GM12878 (cell line): Measurements from ENCODE around the gene ANKRD33. TPM values are rescaled to one million over a fixed set of nuclear protein-coding genes. Genes with fewer than 3 reads are reported as not detected.

Experiments
- ATAC-seq: fragments of 200-7000 bp; cut with Tn5 transposase; 3 replicates; pipeline ENCODE4 v1.9.1; 2020; ENCODE audit warnings: mild to moderate bottlenecking, moderate library complexity
- BruUV-seq: library from RNA; stranded (reverse); fragments of 400-500 nt; replicated peaks from 2 replicates; lab custom pipeline; 2021; lab: Mats Ljungman, UMichigan
- CTCF ChIA-PET: fragments of 300-600 bp; sonication (Branson Sonifier 250); formaldehyde crosslinking; extraction: SDS; loops from one replicate; lab custom pipeline; 2021; ENCODE audit warnings: inconsistent platforms; lab: Yijun Ruan, JAX
- POLR2A ChIA-PET: fragments of 350-600 bp; formaldehyde crosslinking; extraction: SDS; loops from one replicate; lab custom pipeline; 2021; ENCODE audit warnings: inconsistent platforms; lab: Charles Lee
- RAD21 ChIA-PET: fragments of 300-600 bp; sonication (Branson Sonifier 250); formaldehyde crosslinking; loops from one replicate; lab custom pipeline; 2023; ENCODE audit warnings: antibody characterized with exemption; ENCODE audit not compliant: unreplicated experiment; lab: Charles Lee
- SMC1A ChIA-PET: fragments of 300-600 bp; sonication (Branson Sonifier 250); formaldehyde crosslinking; loops from one replicate; lab custom pipeline; 2023; ENCODE audit not compliant: unreplicated experiment, uncharacterized antibody; lab: Charles Lee
- DNase-seq: peaks from one replicate; pipeline ENCODE4 v3.0.0-alpha.2; 2011; ENCODE audit warnings: low read depth, low spot score
- FAIRE-seq: peaks from 3 replicates; lab custom pipeline; 2011; peaks lifted over from hg19 to GRCh38; lab: Jason Lieb, UNC
- H2AFZ ChIP-seq: 2 replicates; pipeline ENCODE4 v1.6.0; 2011; ENCODE audit warnings: low read depth, low read length, control low read depth; ENCODE audit not compliant: control insufficient read depth
- H3K27ac ChIP-seq: 2 replicates; pipeline ENCODE4 v1.5.1; 2011; ENCODE audit warnings: control low read depth; ENCODE audit not compliant: control insufficient read depth, insufficient read depth
- H3K27me3 ChIP-seq, 2 experiments: replicated peaks in 1 of 2; 2 replicates each; pipeline versions ENCODE4 v1.6.0 to v1.6.1; 2011; ENCODE audit warnings: low read length in 1 of 2; ENCODE audit not compliant: control insufficient read depth in 2 of 2, insufficient read depth in 2 of 2
- H3K36me3 ChIP-seq, 2 experiments: 2 replicates each; pipeline ENCODE4 v1.5.1; 2011; ENCODE audit warnings: low read length in 1 of 2; ENCODE audit not compliant: control insufficient read depth in 2 of 2, insufficient read depth in 2 of 2
- H3K4me1 ChIP-seq: 2 replicates; pipeline ENCODE4 v1.6.1; 2011; ENCODE audit warnings: mild to moderate bottlenecking, low read length, moderate library complexity, mixed read lengths; ENCODE audit not compliant: control insufficient read depth, insufficient read depth
- H3K4me2 ChIP-seq: 2 replicates; pipeline ENCODE4 v1.6.0; 2011; ENCODE audit warnings: control low read depth; ENCODE audit not compliant: control insufficient read depth, insufficient read depth
- H3K4me3 ChIP-seq: fragments of 200-600 bp; sonication (generic); 2 replicates; pipeline ENCODE4 v1.5.1; 2016
- H3K79me2 ChIP-seq: 2 replicates; pipeline ENCODE4 v1.6.0; 2011; ENCODE audit warnings: low read length; ENCODE audit not compliant: control insufficient read depth, insufficient read depth
- H3K9ac ChIP-seq: 2 replicates; pipeline ENCODE4 v1.8.0; 2011; ENCODE audit warnings: low read length, control low read depth, mixed read lengths; ENCODE audit not compliant: control insufficient read depth, insufficient read depth
- H3K9me3 ChIP-seq: replicated peaks from 3 replicates; pipeline ENCODE4 v1.5.1; 2011; ENCODE audit warnings: mild to moderate bottlenecking, low read length; ENCODE audit not compliant: control insufficient read depth, insufficient read depth
- H4K20me1 ChIP-seq: 2 replicates; pipeline ENCODE4 v1.6.0; 2011; ENCODE audit not compliant: control insufficient read depth, insufficient read depth
- ASH2L ChIP-seq: fragments of 300-600, 200-600 bp; sonication (generic); IDR thresholded peaks from 2 replicates; pipeline ENCODE4 v1.6.1; 2017; ENCODE audit warnings: low read depth, mild to moderate bottlenecking, borderline replicate concordance
- EP300 ChIP-seq, 2 experiments: fragments of 150-350 bp in 1 of 2; IDR thresholded peaks; 2 replicates each; pipeline ENCODE4 v1.6.1; 2011 to 2012; ENCODE audit warnings: low read depth in 2 of 2, low read length in 2 of 2, borderline replicate concordance in 1 of 2, improper control_type of control experiment in 1 of 2, inconsistent platforms in 1 of 2; ENCODE audit not compliant: control insufficient read depth in 1 of 2
- KAT2A ChIP-seq: conservative IDR thresholded peaks from 2 replicates; pipeline ENCODE4 v1.6.1; 2011; ENCODE audit warnings: low read depth, low read length; ENCODE audit not compliant: control insufficient read depth
- MTA2 ChIP-seq: fragments of 450-650 bp; IDR thresholded peaks from 2 replicates; pipeline ENCODE4 v1.6.1; 2016; ENCODE audit warnings: low read depth, mild to moderate bottlenecking, moderate library complexity
- MTA3 ChIP-seq: IDR thresholded peaks from 2 replicates; pipeline ENCODE4 v1.6.1; 2012; ENCODE audit warnings: low read length, inconsistent platforms, borderline replicate concordance
- MYC ChIP-seq: IDR thresholded peaks from 2 replicates; pipeline ENCODE4 v1.6.1; 2011; ENCODE audit warnings: mild to moderate bottlenecking, low read length, moderate library complexity, inconsistent platforms; ENCODE audit not compliant: insufficient read depth, insufficient replicate concordance, insufficient read length, severe bottlenecking
- NFIC ChIP-seq: IDR thresholded peaks from 2 replicates; pipeline ENCODE4 v1.6.1; 2012; ENCODE audit warnings: low read depth, mild to moderate bottlenecking, inconsistent platforms, low read length, moderate library complexity
- POLR2AphosphoS5 ChIP-seq: IDR thresholded peaks from 2 replicates; pipeline ENCODE4 v1.6.1; 2011; ENCODE audit warnings: mild to moderate bottlenecking, low read length, inconsistent platforms
- SMAD1 ChIP-seq: fragments of 450-650 bp; IDR thresholded peaks from 2 replicates; pipeline ENCODE4 v1.6.1; 2018; ENCODE audit warnings: mild to moderate bottlenecking, low read depth; ENCODE audit not compliant: partially characterized antibody
- TBL1XR1 ChIP-seq: IDR thresholded peaks from 2 replicates; pipeline ENCODE4 v1.6.1; 2012; ENCODE audit warnings: low read depth, low read length, improper control_type of control experiment
- WGBS: methylation state at CpG from one replicate; pipeline ENCODE4 v1.1.6; 2016; ENCODE audit warnings: low lambda C conversion rate; ENCODE audit not compliant: insufficient replicate concordance, insufficient coverage; ENCODE audit errors: missing lambda C conversion rate; 5-methylcytosine and 5-hydroxymethylcytosine counted together
- in situ Hi-C: fragments of 300-500 bp; cut with MboI; formaldehyde crosslinking; loops from 9 replicates; pipeline ENCODE4 v1.14.3; 2018; ENCODE audit warnings: mixed read lengths
- intact Hi-C: fragments of 100-400 bp; cut with micrococcal nuclease; formaldehyde crosslinking; loops from one replicate; pipeline ENCODE4 v1.14.2; 2022; ENCODE audit not compliant: unreplicated experiment
- polyA plus RNA-seq, 11 experiments: library from polyadenylated mRNA; depleted of rRNA in 4 of 11; unstranded in 6 of 11; stranded (reverse) in 5 of 11; fragments of >200 nt; fragmentation: Nextera tagmentation in 4 of 11; fragmentation: Illumina TruSeq in 1 of 11; extraction: Ambion mirVana in 4 of 11; extraction: Trizol in 1 of 11; gene quantifications; 1 replicate in 1 of 11; 2 replicates in 10 of 11; pipeline versions ENCODE4 v1.2.1 to v1.2.3, GENCODE V29; 2011 to 2016; ENCODE audit warnings: inconsistent platforms in 2 of 11, missing spikeins in 2 of 11, low read depth in 1 of 11
- total RNA-seq, 4 experiments: library from RNA; depleted of rRNA in 3 of 4; stranded (reverse); fragments of >200 nt in 3 of 4; fragmentation: Illumina TruSeq in 1 of 4; extraction: Trizol in 1 of 4; gene quantifications; 2 replicates each; pipeline versions ENCODE4 v1.2.1 to v1.2.3, GENCODE V29; 2013 to 2021
- TF ChIP-seq, protein P1 (sequence below): IDR thresholded peaks from 2 replicates; pipeline ENCODE4 v1.6.1; 2011; ENCODE audit warnings: mild to moderate bottlenecking, low read depth, low read length, moderate library complexity; ENCODE audit not compliant: insufficient replicate concordance

The ANKRD33 gene
- total and polyA plus RNA-seq, 10 of the 15 experiments (the other 5 are each of a cell fraction or from before 2014, with no cell fraction given) = not detected

DNA sequence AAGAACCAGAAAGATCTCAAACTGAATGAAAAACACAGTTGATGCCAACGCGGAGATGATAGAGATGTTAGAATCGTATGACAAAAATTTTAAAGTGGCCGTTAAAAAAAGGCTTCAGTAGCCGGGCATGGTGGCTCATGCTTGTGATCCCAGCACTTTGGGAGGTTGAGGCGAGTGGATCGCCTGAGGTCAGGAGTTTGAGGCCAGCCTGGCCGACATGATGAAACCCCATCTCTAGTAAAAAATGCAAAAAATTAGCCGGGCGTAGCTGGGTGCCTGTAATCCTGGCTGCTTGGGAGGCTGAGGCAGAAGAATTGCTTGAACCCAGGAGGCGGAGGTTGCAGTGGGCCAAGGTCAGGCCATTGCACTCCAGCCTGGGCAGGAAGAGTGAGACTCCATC lies 14.0 kb downstream of the ANKRD33 start:
- Histone ChIP-seq H3K4me2 (no peak overlapping the region), H3K27ac (no peak overlapping the region), H3K4me3 (no peak overlapping the region), H3K27me3 (peaks cover 3% of the 10 kb centered on the region in 2 experiments; a peak in 3 of 4 replicates), H3K36me3 (no peaks in the 10 kb centered on the region), H3K9ac (no peak overlapping the region), H3K9me3 (no peaks in the 10 kb centered on the region), H3K79me2 (no peaks in the 10 kb centered on the region), H2AFZ (no peak overlapping the region), H3K4me1 (no peaks in the 10 kb centered on the region), H4K20me1 (no peaks in the 10 kb centered on the region)
- POLR2A ChIA-PET = no interaction called here
- TF ChIP-seq SMAD1 = no peak
- TF ChIP-seq ASH2L = no peak
- TF ChIP-seq, protein P1, sequence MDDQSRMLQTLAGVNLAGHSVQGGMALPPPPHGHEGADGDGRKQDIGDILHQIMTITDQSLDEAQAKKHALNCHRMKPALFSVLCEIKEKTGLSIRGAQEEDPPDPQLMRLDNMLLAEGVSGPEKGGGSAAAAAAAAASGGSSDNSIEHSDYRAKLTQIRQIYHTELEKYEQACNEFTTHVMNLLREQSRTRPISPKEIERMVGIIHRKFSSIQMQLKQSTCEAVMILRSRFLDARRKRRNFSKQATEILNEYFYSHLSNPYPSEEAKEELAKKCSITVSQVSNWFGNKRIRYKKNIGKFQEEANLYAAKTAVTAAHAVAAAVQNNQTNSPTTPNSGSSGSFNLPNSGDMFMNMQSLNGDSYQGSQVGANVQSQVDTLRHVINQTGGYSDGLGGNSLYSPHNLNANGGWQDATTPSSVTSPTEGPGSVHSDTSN = no peak
- TF ChIP-seq NFIC = no peak
- TF ChIP-seq MTA3 = no peak
- TF ChIP-seq EP300 (IDR thresholded peaks at IDR 0.05; ENCODE audit: borderline replicate concordance in 1 of 2, control insufficient read depth in 1 of 2, low read depth in 2 of 2, low read length in 2 of 2) = no peak
- no peak for TF ChIP-seq TBL1XR1
- TF ChIP-seq MTA2 = no peak
- no peak for TF ChIP-seq POLR2AphosphoS5
- TF ChIP-seq MYC = no peak
- TF ChIP-seq KAT2A = no peak
- WGBS = 84% methylated on average over 10 of the region's 11 CpGs
- DNase-seq = no peak
- no peak for ATAC-seq
- SMC1A ChIA-PET = interaction anchor here (0.6 kb wide), 1 partner anchor 360 kb away, joined by 3 read pairs; no protein-coding TSS in a partner anchor
- CTCF ChIA-PET = no interaction called here
- intact Hi-C loops = no loop called here
- FAIRE-seq = no peak
- no TSS peak for BruUV-seq
- in situ Hi-C loops = no loop called here
- RAD21 ChIA-PET = no interaction called here
